NCI-H2227 (cell line): ENCODE measurements around the gene GRAMD2B.

Experiments
- DNase-seq: peaks from one replicate; lab custom pipeline; 2025; ENCODE audit not compliant: unreplicated experiment; lab: John Stamatoyannopoulos, UW

GRAMD2B gene

DNA sequence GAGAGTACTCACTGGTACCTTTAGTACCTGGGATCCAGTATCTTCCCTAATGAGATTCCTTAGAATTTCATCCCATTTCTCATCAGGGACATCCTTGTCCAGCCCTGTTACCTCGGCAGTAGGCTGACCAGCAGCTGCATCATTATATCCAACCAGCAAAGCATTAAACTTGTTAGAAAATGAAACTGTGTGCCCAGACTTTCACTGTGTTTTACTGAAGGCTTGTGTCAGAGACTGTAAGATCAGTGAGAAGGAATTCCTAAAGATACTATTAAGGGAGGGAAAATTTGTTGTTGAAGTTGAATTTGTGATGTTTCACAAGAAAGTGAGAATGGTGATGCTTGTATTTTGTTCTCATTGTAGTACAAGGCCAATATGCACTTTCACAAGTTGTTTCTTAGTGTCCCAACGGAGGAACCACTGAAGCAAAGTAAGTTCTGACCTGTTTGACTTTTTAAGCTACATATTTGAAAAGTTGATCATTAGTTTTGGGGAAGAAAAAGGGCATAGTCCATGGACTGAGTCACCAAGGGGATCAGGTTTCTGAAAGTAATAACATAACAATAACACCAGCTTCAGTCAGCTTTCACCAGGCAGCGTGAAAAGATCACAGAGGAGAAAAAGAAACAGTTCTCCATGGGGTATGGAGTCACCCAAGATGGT, 48.8 kb downstream of the GRAMD2B start:
- DNase-seq, result no peak

- no peak for DNase-seq
Measured at GRCh38 chr5:126472538-126472889, 49.3 kb downstream of the GRAMD2B start.

- peak; percentile 75 for DNase-seq
Measured at GRCh38 chr5:126477294-126478117, 54.3 kb downstream of the GRAMD2B start.

- DNase-seq, result no peak
Measured at GRCh38 chr5:126479810-126480209, 56.6 kb downstream of the GRAMD2B start.

- no peak for DNase-seq
Measured at GRCh38 chr5:126480824-126481223, 57.6 kb downstream of the GRAMD2B start.

DNA sequence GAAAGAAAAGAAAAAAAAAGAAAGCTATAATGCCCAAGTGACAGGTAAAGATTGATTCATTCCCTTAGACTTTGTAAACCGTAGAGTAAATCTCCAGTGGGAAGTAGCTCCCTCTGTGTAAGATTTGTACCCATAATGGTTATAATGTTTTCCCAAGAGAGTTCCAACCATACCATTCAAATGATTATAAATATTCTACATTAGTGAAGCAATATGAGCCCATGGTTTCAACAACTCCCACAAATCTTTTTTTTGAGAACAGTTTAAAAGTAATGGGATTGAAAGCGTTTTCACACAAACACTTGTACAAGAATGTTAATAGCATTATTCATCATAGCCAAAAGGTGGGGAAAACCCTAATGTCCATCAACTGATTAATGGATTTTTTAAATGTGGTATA, 58.0 kb downstream of the GRAMD2B start:
- DNase-seq, result no peak

GRCh38 chr5:126482591-126482990, 59.4 kb downstream of the GRAMD2B start:
- DNase-seq, result no peak

- DNase-seq, result no peak
Measured at GRCh38 chr5:126483156-126483555, 59.9 kb downstream of the GRAMD2B start.

DNA sequence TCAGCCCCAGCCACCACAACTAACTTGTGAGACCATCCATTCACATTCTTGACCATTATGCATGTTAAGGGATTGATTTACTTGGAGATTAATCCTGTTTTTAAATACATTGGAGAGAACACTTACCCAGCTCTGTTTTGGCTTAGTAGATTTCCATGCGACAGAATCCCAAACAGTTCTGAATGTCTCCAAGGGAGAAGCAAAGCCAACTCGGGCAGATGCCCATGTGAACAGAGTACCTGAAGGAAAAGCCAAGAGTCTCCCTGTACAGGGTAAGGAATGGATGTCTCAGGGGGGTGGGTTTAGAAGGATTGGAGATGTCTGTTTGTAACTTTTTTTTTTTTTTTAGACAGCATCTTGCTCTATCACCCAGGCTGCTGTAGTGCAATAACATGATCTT, 61.0 kb downstream of the GRAMD2B start:
- DNase-seq, result no peak

- no peak for DNase-seq
Measured at GRCh38 chr5:126486332-126486731, 63.1 kb downstream of the GRAMD2B start.

DNA sequence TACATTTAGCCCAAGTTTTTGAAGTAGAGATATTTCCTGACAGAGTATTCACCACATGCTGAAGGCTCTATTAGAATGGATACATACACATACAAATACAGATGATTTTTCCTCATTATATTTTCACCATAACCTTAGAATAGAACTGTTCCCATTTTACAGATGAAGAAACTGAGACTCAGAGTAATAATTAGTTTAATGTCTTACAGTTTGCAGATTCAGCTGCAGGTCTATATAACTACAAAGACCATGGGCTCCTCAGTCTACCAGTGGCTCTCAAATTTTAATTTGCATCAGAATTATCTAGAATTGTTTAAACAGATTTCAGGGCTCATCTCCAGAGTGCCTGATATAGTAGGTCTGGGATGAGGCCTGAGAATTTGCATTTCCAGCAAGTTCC, 64.4 kb downstream of the GRAMD2B start:
- no peak for DNase-seq

DNA sequence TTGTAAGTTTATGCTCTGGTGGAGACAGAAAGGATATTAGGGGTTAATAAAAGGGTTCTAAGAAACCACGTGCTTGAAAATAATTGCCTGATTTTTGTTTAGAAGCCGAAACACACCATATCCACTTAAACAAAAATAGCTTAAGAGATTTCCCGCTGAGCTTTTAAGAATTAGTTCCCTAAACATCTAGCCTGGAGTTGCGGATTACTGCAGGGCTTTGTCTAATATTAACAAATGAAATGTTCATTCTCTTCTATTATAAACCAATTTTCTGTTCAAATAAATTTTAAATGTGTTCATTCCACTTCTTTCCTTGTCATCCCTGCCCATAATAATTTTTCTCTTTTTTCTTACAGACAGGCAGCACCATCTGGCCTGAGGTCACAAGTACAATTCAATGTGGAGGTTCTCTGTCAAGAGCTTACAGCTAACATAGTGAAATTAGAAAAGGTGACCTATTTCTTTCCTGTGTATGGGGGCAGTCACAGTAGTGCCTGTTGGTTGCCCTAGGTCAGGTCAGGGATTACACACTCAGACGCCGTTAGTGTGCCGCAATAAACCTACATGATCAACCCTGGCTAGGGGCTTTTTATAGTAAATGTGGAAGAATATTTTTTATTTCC, 65.3 kb downstream of the GRAMD2B start:
- peak; percentile 79 for DNase-seq

DNA sequence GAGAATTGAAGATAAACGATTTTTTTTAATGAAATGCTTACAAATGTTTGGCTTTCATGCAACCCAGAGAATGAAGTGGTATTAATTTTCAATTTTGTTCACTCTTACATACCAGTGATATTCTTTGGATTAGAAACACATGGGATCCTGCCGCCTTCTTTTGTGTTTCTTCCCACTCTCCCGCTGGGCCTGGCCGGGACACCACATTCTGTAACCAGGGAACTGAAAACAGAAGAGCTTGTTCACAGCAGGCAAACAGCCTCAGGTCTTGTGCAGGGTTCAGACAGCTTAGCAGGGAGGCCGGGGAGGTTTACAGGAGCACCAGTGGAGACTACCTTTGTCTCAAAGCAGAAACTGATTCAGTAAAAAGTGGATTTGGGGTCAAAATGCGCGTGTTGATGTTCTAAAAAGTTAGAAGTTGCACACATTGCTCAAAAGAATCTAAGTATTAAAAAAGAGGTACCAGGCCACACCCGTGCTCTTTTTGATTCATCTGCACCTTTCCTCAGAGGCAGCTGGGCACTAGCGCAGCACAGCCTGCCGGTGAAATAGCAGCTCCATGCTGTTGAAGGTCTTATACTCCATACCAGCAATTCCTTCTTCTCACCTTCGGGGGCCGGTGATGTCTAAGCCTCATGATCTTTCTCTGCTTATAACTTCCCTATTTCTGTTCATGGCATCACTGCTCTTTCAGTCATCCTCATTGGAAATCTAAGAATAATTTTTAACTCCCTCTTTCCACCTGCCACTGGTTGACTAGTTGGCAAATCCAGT, 67.1 kb downstream of the GRAMD2B start:
- no peak for DNase-seq

DNA sequence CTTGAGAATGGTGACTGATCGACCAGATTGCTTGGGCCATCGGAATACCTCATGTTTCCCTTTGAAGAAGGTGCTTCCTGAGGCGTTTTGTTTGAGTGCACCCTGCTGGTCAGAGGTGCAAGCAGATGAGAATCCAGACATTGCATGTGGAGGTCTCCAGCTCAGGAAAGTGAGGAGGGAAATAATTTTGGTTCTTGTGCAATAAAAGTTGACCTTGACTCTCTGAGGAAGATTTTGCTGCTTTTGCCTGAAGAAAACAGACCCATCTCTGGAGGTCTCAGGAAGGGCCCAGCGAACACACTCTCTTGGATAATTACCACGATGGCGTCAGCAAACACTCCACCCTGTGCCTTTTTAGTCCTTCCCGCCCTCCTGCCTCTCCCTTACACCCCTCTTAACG, 69.7 kb downstream of the GRAMD2B start:
- peak; percentile 8 for DNase-seq

- DNase-seq, result no peak
Measured at GRCh38 chr5:126494393-126494792, 71.2 kb downstream of the GRAMD2B start.

- no peak for DNase-seq
Measured at GRCh38 chr5:126497506-126497905, 74.3 kb downstream of the GRAMD2B start.

GRCh38 chr5:126499278-126499677, 76.1 kb downstream of the GRAMD2B start:
- no peak for DNase-seq

DNA sequence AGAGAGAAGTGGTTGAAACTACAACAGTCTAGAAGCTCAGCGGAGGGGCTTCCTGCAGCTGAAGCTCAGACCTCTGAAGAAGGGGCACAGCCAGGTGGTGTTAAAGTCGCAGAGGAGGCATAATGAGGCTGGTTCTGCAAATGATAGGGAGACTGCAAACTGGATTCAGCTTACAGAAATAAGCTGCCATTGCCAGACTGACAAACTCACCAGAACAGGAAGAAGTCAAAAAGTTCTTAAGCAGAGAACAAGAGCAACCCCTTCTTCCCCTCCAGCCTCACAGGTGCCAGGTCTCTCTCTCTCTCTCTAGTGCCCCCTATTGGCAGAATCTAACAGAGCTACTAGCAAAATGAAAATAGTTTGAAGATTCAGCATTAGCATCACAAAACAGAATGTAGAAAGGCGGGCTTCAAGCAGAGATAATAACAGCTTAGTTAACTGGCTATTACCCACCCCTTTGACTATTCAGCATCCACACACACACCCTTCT, 76.7 kb downstream of the GRAMD2B start:
- DNase-seq, result peak; percentile 70

DNA sequence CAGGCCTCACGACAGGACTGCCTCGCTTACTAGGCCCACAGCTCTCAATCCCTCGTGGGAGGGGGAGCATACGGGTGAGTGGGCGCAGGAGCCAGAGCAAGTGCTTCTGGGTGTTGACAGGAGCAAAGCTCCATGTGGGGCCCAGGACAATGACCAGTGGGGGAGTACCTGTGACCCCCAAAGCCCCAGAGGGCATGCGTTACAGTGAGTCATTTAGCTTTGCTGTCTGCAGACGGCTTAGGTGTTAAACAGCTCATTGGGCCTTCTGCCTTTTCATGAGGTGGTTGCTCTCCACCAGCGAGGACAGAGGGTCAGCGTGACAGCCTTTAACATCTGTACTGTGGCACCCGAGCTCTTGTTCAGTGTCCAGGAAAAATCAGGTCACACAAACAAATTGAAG, 78.2 kb downstream of the GRAMD2B start:
- DNase-seq, result no peak

- no peak for DNase-seq
Measured at GRCh38 chr5:126503602-126504104, 80.4 kb downstream of the GRAMD2B start.

GRCh38 chr5:126506079-126506478, 82.9 kb downstream of the GRAMD2B start:
- DNase-seq, result no peak
